Glomerular visceral epithelial cell (primary cell): ENCODE results near the gene PRR29.
"Not testable (repeated sequence)": the region's sequence is repeated elsewhere in the genome, so short reads cannot be mapped to it uniquely, and the experiment has no call there.

Experiments used
- DNase-seq: peaks from one replicate; pipeline ENCODE4 v3.0.0-alpha.2; 2016; ENCODE audit errors: extremely low spot score

PRR29 gene

GRCh38 chr17:64015447-64015846 lies 17.3 kb downstream of the PRR29 start:
- DNase-seq = no peak

GRCh38 chr17:64016231-64016784 lies 18.2 kb downstream of the PRR29 start:
- no peak for DNase-seq

GRCh38 chr17:64016974-64017373 lies 18.8 kb downstream of the PRR29 start:
- no peak for DNase-seq

GRCh38 chr17:64017381-64017980 lies 19.3 kb downstream of the PRR29 start:
- DNase-seq = no peak

GRCh38 chr17:64019551-64019961 lies 21.4 kb downstream of the PRR29 start:
- not testable (repeated sequence) for DNase-seq

GRCh38 chr17:64020056-64020766 lies 22.1 kb downstream of the PRR29 start, which contains the start of gene ICAM2:
TSS of gene ICAM2 (minus strand) at chr17:64020633. CDS start at chr17:64006691, 13,942 bp downstream.
- DNase-seq = no peak

GRCh38 chr17:64022611-64023063 lies 24.5 kb downstream of the PRR29 start:
- no peak for DNase-seq

GRCh38 chr17:64024215-64024654 lies 26.1 kb downstream of the PRR29 start:
- DNase-seq = no peak

GRCh38 chr17:64024781-64025731 lies 26.9 kb downstream of the PRR29 start:
- DNase-seq = peak; percentile 17

GRCh38 chr17:64025732-64026294 lies 27.7 kb downstream of the PRR29 start:
- DNase-seq = peak; percentile 71

- peak; percentile 64 for DNase-seq
Measured at GRCh38 chr17:64028874-64029464, 30.8 kb downstream of the PRR29 start.

GRCh38 chr17:64032081-64032480 lies 33.9 kb downstream of the PRR29 start:
- DNase-seq = peak; percentile 62

GRCh38 chr17:64036198-64036922 lies 38.2 kb downstream of the PRR29 start:
- DNase-seq = no peak

GRCh38 chr17:64037180-64037579 lies 39.0 kb downstream of the PRR29 start:
- no peak for DNase-seq

- DNase-seq = no peak
Measured at GRCh38 chr17:64037802-64038201, 39.7 kb downstream of the PRR29 start.

GRCh38 chr17:64038331-64039105 lies 40.4 kb downstream of the PRR29 start:
- DNase-seq = no peak

- no peak for DNase-seq
Measured at GRCh38 chr17:64039106-64039400, 40.9 kb downstream of the PRR29 start.

- no peak for DNase-seq
Measured at GRCh38 chr17:64040206-64040605, 42.1 kb downstream of the PRR29 start.

- no peak for DNase-seq
Measured at GRCh38 chr17:64041912-64042311, 43.8 kb downstream of the PRR29 start.
